Chondrocyte (in vitro differentiated cells): ENCODE results near the gene AMELX. TPM values are rescaled to one million over a fixed set of nuclear protein-coding genes. Genes with fewer than 3 reads are reported as not detected.

Experiments
- DNase-seq: peaks from one replicate; pipeline ENCODE4 v3.0.0; 2021; ENCODE audit warnings: mixed read lengths, low spot score
- H3K27ac Mint-ChIP-seq: one replicate; pipeline ENCODE4 v1.8.0; 2021; ENCODE audit warnings: mild to moderate bottlenecking, moderate library complexity, mixed read lengths; ENCODE audit not compliant: unreplicated experiment
- H3K27me3 Mint-ChIP-seq: 2 replicates; pipeline ENCODE4 v1.8.0; 2021; ENCODE audit warnings: low read depth, mixed read lengths
- H3K36me3 Mint-ChIP-seq: 2 replicates; pipeline ENCODE4 v1.8.0; 2021; ENCODE audit warnings: low read depth, mixed read lengths
- H3K4me1 Mint-ChIP-seq: 2 replicates; pipeline ENCODE4 v1.8.0; 2021; ENCODE audit warnings: low read depth, mild to moderate bottlenecking, mixed read lengths
- H3K4me3 Mint-ChIP-seq: one replicate; pipeline ENCODE4 v1.8.0; 2021; ENCODE audit warnings: mild to moderate bottlenecking, moderate library complexity, mixed read lengths; ENCODE audit not compliant: unreplicated experiment
- H3K9me3 Mint-ChIP-seq: 2 replicates; pipeline ENCODE4 v1.8.0; 2021; ENCODE audit warnings: low read depth, mixed read lengths
- total RNA-seq: library from RNA; stranded (reverse); gene quantifications from 3 replicates; pipeline ENCODE4 v1.2.1, GENCODE V29; 2021
- TF ChIP-seq, protein P1 (sequence below): fragments of 200-600 bp; sonication (generic); IDR thresholded peaks from 2 replicates; pipeline ENCODE4 v1.5.0; 2021; ENCODE audit warnings: antibody characterized with exemption, mild to moderate bottlenecking, moderate library complexity

Gene AMELX
- total RNA-seq, 1 donor from 2014 or later, result not detected

DNA sequence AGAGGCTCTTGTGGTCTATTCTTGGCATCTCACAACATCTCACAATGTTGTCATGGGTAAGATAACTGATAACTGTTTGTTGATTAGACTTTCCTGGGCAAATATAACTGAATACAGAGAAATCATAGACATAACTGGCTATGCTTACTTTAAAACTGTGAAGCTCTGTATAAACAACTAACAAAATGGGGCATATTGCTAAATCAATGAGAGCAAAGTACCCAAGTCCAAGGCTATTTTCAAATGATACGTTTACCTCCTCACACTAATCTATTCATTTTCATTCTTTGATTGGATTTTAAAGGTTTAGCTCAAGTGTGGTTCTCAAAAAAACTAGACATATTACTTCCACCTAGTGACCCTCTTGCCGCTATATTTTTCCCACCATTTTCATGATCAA is 38.6 kb downstream of the AMELX start:
- DNase-seq, result no peak
- TF ChIP-seq, protein P1, sequence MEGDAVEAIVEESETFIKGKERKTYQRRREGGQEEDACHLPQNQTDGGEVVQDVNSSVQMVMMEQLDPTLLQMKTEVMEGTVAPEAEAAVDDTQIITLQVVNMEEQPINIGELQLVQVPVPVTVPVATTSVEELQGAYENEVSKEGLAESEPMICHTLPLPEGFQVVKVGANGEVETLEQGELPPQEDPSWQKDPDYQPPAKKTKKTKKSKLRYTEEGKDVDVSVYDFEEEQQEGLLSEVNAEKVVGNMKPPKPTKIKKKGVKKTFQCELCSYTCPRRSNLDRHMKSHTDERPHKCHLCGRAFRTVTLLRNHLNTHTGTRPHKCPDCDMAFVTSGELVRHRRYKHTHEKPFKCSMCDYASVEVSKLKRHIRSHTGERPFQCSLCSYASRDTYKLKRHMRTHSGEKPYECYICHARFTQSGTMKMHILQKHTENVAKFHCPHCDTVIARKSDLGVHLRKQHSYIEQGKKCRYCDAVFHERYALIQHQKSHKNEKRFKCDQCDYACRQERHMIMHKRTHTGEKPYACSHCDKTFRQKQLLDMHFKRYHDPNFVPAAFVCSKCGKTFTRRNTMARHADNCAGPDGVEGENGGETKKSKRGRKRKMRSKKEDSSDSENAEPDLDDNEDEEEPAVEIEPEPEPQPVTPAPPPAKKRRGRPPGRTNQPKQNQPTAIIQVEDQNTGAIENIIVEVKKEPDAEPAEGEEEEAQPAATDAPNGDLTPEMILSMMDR, result no peak
- Mint-ChIP-seq H3K27me3 (no peaks in the 10 kb centered on the region), H3K9me3 (peaks cover 8% of the 10 kb centered on the region), H3K4me3 (no peak overlapping the region), H3K27ac (no peak overlapping the region), H3K36me3 (no peaks in the 10 kb centered on the region), H3K4me1 (no peaks in the 10 kb centered on the region)

DNA sequence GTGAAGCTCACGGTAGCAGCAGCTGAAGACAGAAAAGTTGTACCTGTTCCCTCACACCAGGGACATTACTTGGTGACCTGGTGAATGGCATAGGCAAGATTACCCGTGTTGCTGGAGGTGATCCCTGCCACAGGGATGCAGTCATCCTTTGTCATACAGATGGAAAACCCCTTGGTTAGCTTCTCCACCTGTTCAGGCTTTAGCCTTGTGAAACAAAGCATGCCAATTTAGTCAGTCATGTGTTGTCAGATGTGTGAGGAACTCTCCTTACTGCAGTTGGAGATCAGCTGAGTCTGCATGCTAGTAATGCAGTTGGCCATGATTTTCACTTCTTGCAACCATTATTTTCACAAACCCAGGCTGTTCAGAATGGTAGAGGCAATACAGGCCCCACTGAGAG is 41.0 kb downstream of the AMELX start:
- no peaks in the 10 kb centered on the region for H3K27me3 Mint-ChIP-seq
- peaks cover 8% of the 10 kb centered on the region for H3K9me3 Mint-ChIP-seq
- no peak overlapping the region for H3K27ac Mint-ChIP-seq

DNA sequence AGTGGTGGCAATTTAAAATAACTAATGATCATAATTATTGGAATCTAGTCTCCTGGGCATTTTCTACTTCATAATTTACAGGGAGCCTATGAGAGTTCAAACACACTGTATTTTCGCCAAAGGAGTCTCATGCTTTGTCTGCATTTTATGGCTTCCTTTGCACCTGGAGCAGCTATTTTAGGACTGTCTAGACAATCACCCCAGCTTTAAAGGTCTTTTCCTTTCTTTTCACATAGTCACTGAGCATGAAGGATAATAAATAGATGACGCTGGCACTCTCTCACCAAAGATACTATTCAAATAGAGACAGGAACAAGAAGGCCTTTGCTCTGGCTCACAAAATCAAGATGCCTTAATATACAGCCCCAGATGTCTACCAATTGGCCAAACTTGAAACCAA is 43.0 kb downstream of the AMELX start:
- H3K27ac Mint-ChIP-seq, result no peak overlapping the region
- peaks cover 13% of the 10 kb centered on the region for H3K9me3 Mint-ChIP-seq
- DNase-seq, result no peak
- no peak overlapping the region for H3K4me3 Mint-ChIP-seq
- TF ChIP-seq, protein P1, result no peak
- H3K4me1 Mint-ChIP-seq, result peaks cover 2% of the 10 kb centered on the region
- no peaks in the 10 kb centered on the region for H3K27me3 Mint-ChIP-seq
- H3K36me3 Mint-ChIP-seq, result no peaks in the 10 kb centered on the region

More for the DNA sequence above, 41.0 kb downstream of the AMELX start:
- Mint-ChIP-seq H3K4me3 (no peak overlapping the region), H3K36me3 (no peaks in the 10 kb centered on the region), H3K4me1 (no peaks in the 10 kb centered on the region)
- DNase-seq, result no peak
- TF ChIP-seq, protein P1, result no peak

DNA sequence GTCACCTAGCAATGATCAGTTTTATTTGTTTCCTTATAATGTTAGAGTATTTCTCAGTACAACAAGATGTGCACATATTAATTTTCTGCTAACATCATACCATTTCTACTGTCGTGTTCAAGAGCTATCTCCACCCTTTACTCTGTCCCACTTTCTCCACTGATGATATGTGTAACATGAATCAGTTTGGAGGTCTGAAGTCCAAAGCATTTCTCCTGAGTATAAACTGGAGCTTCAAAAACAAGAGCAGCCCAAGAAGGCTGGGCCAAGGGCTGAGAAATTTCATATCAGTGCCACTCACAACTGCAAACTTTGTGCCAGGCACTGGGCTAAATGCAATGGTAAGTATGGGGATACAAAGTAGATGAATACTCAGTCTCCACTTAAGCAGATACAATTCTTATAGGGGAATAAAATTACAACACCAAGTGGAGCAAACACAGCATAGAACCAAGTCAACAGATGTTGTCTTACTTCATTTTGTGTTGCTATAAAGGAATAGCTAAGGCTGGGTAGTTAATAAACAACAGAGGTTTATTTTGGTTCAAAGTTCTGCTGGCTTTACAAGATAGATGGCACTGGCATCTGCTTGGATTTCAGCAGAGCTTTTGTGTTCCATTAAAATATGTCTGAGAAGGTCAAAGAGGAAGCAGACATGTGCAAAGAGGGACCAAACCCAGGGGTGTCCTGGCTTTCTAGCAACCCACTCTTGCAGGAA is 44.2 kb downstream of the AMELX start:
- Mint-ChIP-seq H3K36me3 (no peaks in the 10 kb centered on the region), H3K9me3 (peaks cover 13% of the 10 kb centered on the region), H3K27me3 (no peaks in the 10 kb centered on the region), H3K4me3 (no peak overlapping the region), H3K27ac (no peak overlapping the region), H3K4me1 (peaks cover 7% of the 10 kb centered on the region)
- TF ChIP-seq, protein P1, result no peak
- no peak for DNase-seq

DNA sequence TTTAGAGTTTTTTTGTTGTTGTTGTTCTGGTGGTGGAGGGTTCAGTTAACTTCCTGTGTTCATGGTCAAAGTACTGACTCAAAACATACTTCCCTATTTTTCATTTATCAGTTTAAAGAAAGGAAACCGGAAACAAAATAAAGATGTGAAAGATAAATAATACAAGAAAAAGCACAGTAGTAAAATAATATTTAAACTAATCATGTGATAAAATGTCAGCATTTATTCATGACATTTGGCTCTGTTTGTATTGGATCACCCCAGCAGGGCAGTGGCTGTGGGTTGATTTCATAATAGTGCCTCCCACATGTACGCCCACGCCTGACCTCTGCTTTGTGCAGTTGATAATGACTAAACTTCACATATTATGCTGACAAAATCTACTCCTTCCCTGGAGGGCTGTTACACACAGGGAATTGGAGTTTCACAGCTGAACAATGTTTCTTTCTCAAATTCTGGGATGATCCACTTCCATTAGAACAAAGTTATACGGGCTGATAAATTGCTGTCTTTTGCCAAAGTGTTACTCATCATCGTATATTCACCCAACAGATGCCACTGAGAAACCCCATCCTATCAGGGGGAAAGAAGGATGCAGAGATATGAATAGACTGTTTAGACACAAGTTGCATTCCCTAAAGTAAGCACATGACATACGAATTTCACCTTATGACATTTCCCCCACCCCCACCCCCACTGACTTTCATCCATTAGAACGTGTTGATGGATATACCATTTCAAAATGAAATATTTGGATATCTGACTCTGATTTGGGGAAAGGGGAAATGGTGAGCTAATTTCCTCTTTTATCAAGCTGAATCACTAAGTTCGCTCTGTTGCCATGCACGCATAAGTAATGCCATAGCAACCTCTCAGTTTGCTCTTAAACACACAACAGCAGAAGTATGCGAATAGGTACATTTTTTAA is 48.3 kb downstream of the AMELX start:
- Mint-ChIP-seq H3K9me3 (peaks cover 10% of the 10 kb centered on the region), H3K36me3 (no peaks in the 10 kb centered on the region), H3K4me3 (no peak overlapping the region), H3K4me1 (peaks cover 7% of the 10 kb centered on the region), H3K27me3 (no peaks in the 10 kb centered on the region), H3K27ac (peak overlapping the region; percentile 60)
- TF ChIP-seq, protein P1, result no peak
- DNase-seq, result no peak
